WTC11 (cell line): Measurements from ENCODE around the gene ZNF76. TPM values are rescaled to one million over a fixed set of nuclear protein-coding genes. Genes with fewer than 3 reads are reported as not detected.

Experiments
- ATAC-seq: fragments of 200-7000 bp; cut with Tn5 transposase; 2 replicates; pipeline ENCODE4 v1.10.0; 2021; ENCODE audit warnings: mild to moderate bottlenecking, moderate library complexity
- CTCF ChIA-PET: fragments of 300-600 bp; sonication (Branson Sonifier 250); formaldehyde crosslinking; loops from one replicate; lab custom pipeline; 2021; ENCODE audit warnings: antibody characterized with exemption; lab: Charles Lee
- POLR2A ChIA-PET: fragments of 350-600 bp; sonication (Branson Sonifier 250); formaldehyde crosslinking; loops from one replicate; lab custom pipeline; 2021; ENCODE audit warnings: antibody characterized with exemption; lab: Charles Lee
- DNase-seq: peaks from one replicate; pipeline ENCODE4 v3.0.0; 2021; ENCODE audit warnings: low spot score
- H3K27ac Mint-ChIP-seq: 2 replicates; pipeline ENCODE4 v1.8.0; 2021; ENCODE audit warnings: mixed read lengths
- H3K27me3 Mint-ChIP-seq: 2 replicates; pipeline ENCODE4 v1.8.0; 2021; ENCODE audit warnings: low read depth, mild to moderate bottlenecking, moderate library complexity, mixed read lengths
- H3K36me3 Mint-ChIP-seq: 2 replicates; pipeline ENCODE4 v1.8.0; 2021; ENCODE audit warnings: mixed read lengths
- H3K4me1 Mint-ChIP-seq: 2 replicates; pipeline ENCODE4 v1.8.0; 2022; ENCODE audit warnings: mixed read lengths
- H3K4me3 Mint-ChIP-seq: 2 replicates; pipeline ENCODE4 v1.8.0; 2021; ENCODE audit warnings: mild to moderate bottlenecking, moderate library complexity, mixed read lengths
- H3K9me3 Mint-ChIP-seq: 2 replicates; pipeline ENCODE4 v1.8.0; 2021; ENCODE audit warnings: mixed read lengths
- ATF1 ChIP-seq: sonication (generic); formaldehyde crosslinking; IDR thresholded peaks from 2 replicates; pipeline ENCODE4 v1.8.1; 2023; ENCODE audit warnings: mild to moderate bottlenecking, moderate library complexity, missing genetic modification reagents
- E2F1 ChIP-seq: sonication (generic); formaldehyde crosslinking; IDR thresholded peaks from 2 replicates; pipeline ENCODE4 v1.8.0; 2022; ENCODE audit warnings: mild to moderate bottlenecking, missing genetic modification reagents
- EMX1 ChIP-seq: fragments of 250-450 bp; sonication (Bioruptor Pico); IDR thresholded peaks from 2 replicates; pipeline ENCODE4 v1.8.0; 2021; ENCODE audit warnings: mild to moderate bottlenecking
- ERG ChIP-seq: fragments of 250-450 bp; sonication (Bioruptor Pico); IDR thresholded peaks from 2 replicates; pipeline ENCODE4 v1.8.0; 2021; ENCODE audit warnings: mild to moderate bottlenecking
- FOXK1 ChIP-seq: sonication (generic); formaldehyde crosslinking; IDR thresholded peaks from 2 replicates; pipeline ENCODE4 v1.8.0; 2022; ENCODE audit warnings: mild to moderate bottlenecking, moderate library complexity, missing genetic modification reagents
- GABPB1 ChIP-seq: sonication (generic); formaldehyde crosslinking; IDR thresholded peaks from 2 replicates; pipeline ENCODE4 v1.8.1; 2023; ENCODE audit warnings: mild to moderate bottlenecking, missing genetic modification reagents
- NR2C2 ChIP-seq: sonication (generic); formaldehyde crosslinking; IDR thresholded peaks from 2 replicates; pipeline ENCODE4 v1.8.0; 2022; ENCODE audit warnings: mild to moderate bottlenecking, missing genetic modification reagents
- PREB ChIP-seq: sonication (generic); formaldehyde crosslinking; IDR thresholded peaks from 2 replicates; pipeline ENCODE4 v1.8.1; 2022; ENCODE audit warnings: mild to moderate bottlenecking, missing genetic modification reagents, moderate library complexity, borderline replicate concordance
- USF2 ChIP-seq: sonication (generic); formaldehyde crosslinking; IDR thresholded peaks from 2 replicates; pipeline ENCODE4 v1.8.1; 2023; ENCODE audit warnings: mild to moderate bottlenecking, missing genetic modification reagents, moderate library complexity
- ZMAT4 ChIP-seq: fragments of 250-450 bp; sonication (Bioruptor Pico); IDR thresholded peaks from 2 replicates; pipeline ENCODE4 v1.9.0; 2021; ENCODE audit warnings: mild to moderate bottlenecking
- ZNF219 ChIP-seq: sonication (generic); formaldehyde crosslinking; IDR thresholded peaks from 2 replicates; pipeline ENCODE4 v1.8.0; 2023; ENCODE audit warnings: missing genetic modification reagents, mild to moderate bottlenecking, borderline replicate concordance
- ZNF317 ChIP-seq: sonication (generic); formaldehyde crosslinking; IDR thresholded peaks from 2 replicates; pipeline ENCODE4 v1.8.1; 2023; ENCODE audit warnings: low read depth, mild to moderate bottlenecking, moderate library complexity, missing genetic modification reagents, borderline replicate concordance
- total RNA-seq: library from RNA; stranded (reverse); gene quantifications from 3 replicates; pipeline ENCODE4 v1.2.3, GENCODE V29; 2021

The ZNF76 gene
- total RNA-seq, 1 experiment from 2014 or later: 25.8 TPM

DNA sequence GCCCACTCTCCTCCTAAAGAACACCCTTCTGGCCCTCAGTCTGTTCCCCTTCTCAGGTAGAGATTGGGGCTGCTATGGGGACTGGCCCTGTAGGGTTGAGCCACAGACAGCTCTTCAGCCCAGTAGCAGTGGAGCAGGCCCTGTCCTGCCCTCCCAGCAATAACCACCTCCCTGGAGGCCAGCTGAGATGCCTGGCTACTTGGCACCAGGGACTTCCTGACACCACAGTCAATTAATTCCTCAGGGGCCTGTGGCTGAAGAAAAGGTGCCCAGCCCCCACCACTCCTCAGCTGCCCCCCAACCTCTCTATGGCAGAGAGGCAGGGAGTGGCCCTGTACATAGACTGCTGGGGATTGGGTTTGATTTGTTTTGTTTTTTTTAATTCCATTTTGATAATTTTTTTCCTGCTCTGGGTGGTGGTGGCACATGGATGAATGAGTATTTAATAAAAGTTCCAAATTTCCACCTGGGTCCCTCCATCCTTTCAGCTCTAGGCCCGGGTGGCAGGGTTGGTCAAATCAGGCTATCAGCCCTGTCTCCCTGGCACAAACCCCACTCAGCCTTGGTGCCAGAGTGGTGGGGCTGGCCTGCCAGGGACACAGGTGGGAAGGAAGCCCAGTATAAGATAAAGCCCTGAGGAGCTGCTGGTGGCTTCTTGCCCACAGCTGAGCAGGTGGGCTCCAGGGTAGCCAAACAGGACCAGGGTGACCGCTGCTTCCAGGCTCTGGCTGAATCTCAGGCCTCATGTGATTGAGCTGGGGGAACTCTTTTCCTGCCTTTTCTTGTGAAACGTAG lies 36.2 kb downstream of the ZNF76 start:
- no peak for ATAC-seq
- POLR2A ChIA-PET: interaction anchor here (1.3 kb wide), 1 partner anchor 23 kb away, joined by 5 read pairs; no protein-coding TSS in a partner anchor
- H3K36me3 Mint-ChIP-seq: peaks cover 11% of the 10 kb centered on the region
- no peak overlapping the region for H3K4me3 Mint-ChIP-seq
- no peak for DNase-seq
- H3K9me3 Mint-ChIP-seq: no peaks in the 10 kb centered on the region
- no peak overlapping the region for H3K27ac Mint-ChIP-seq
- H3K27me3 Mint-ChIP-seq: 0 out of 2 replicates have a peak, but pooled peaks cover 4% of the 10 kb centered on the region
- TF ChIP-seq ATF1 (CRISPR knock-in tag): no peak
- TF ChIP-seq FOXK1: no peak
- no peak for TF ChIP-seq EMX1 (CRISPR knock-in tag)
- no peak for TF ChIP-seq PREB (CRISPR knock-in tag)
- no peak for TF ChIP-seq NR2C2 (CRISPR knock-in tag)
- TF ChIP-seq ZNF317: no peak
- no peak for TF ChIP-seq ERG (CRISPR knock-in tag)
- no peak for TF ChIP-seq ZNF219 (CRISPR knock-in tag)
- TF ChIP-seq USF2 (CRISPR knock-in tag): no peak
- TF ChIP-seq GABPB1 (CRISPR knock-in tag): no peak
- H3K4me1 Mint-ChIP-seq: peaks cover 29% of the 10 kb centered on the region
- CTCF ChIA-PET: interaction anchor here (0.5 to 4.3 kb wide), 13 partner anchors 17 to 1776 kb away, joined by 3 to 35 read pairs (median 7); partner anchors contain the start of genes FANCE, PPARD and RPL10A

DNA sequence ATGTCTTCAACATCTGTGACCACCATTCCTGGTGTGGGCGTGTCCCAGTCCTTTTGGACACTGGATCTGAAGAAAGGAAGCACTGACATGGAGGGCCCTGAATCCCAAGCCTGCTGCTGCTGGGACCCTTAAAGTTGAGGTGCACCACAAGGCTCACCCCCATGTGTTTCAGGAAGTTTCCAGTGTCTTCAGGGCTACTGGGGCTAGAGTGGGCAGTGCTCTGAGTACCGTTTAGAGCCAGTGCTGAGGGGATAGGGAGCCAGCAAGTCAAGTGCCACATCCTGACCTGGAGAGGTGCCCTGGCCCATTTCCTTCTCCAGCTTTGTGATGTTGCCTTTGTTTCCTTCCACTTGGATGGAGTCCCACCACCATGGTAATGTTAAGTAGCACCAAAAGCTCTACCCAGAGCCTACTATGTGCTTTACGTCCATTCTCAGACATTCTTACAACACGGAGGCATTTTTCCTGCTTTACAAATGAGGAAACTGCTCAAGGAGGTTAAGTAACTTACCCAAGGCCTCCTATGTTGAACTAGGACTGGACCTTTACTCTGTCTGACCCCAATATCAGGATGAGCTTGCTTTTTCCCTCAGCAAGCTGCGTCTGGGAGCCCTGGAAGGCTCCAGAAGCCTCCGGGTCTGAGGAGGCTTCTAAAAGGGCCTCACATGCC lies 37.5 kb downstream of the ZNF76 start:
- CTCF ChIA-PET: interaction anchor here (1.1 to 4.3 kb wide), 12 partner anchors 15 to 255 kb away, joined by 3 to 35 read pairs (median 8); partner anchors contain the start of genes FANCE and PPARD

More for the DNA sequence above, 37.5 kb downstream of the ZNF76 start:
- POLR2A ChIA-PET: interaction anchor here (0.6 to 1.3 kb wide), 2 partner anchors 21 to 38 kb away, joined by 3 to 5 read pairs; partner anchors contain the start of gene ZNF76
- Mint-ChIP-seq H3K36me3 (peaks cover 8% of the 10 kb centered on the region), H3K4me3 (peak overlapping the region; percentile 46), H3K27ac (0 out of 2 replicates have a peak overlapping the region, but pooled peaks have one; percentile 41), H3K27me3 (0 out of 2 replicates have a peak, but pooled peaks cover 4% of the 10 kb centered on the region), H3K4me1 (peaks cover 29% of the 10 kb centered on the region), H3K9me3 (no peaks in the 10 kb centered on the region)
- no peak for ATAC-seq
- TF ChIP-seq E2F1 (CRISPR knock-in tag) (0 out of 2 replicates have a peak, but pooled peaks have one; percentile 17), ZMAT4 (no peak)
- no peak for DNase-seq
